Stimulated activated CD4-positive, alpha-beta T cell treated with anti-CD3 and anti-CD28 coated beads, Interleukin-2, amount 100 ng/mL, for 24 hours (primary cell): ENCODE results near the gene FGF21.

Experiments
- DNase-seq, 2 donors: peaks; one replicate each; pipeline ENCODE4 v3.0.0-alpha.2; 2020

FGF21 gene

GRCh38 chr19:48728911-48729664 lies 26.2 kb upstream of the FGF21 start:
- DNase-seq, result no peak

GRCh38 chr19:48731452-48731851 lies 23.9 kb upstream of the FGF21 start:
- DNase-seq, result no peak

- no peak for DNase-seq
These were observed 20.7 kb upstream of the FGF21 start for GRCh38 chr19:48734625-48735024.

- DNase-seq, result no peak
These were observed 20.2 kb upstream of the FGF21 start for GRCh38 chr19:48735031-48735615.

- no peak for DNase-seq
These were observed 17.8 kb upstream of the FGF21 start for GRCh38 chr19:48737360-48737998.

GRCh38 chr19:48738557-48739403 lies 16.5 kb upstream of the FGF21 start:
- peak; percentile 94 to 98 for DNase-seq

- no peak for DNase-seq
These were observed 15.7 kb upstream of the FGF21 start for GRCh38 chr19:48739404-48740163.

- no peak for DNase-seq
These were observed 15.0 kb upstream of the FGF21 start, which contains the start of gene RASIP1 for GRCh38 chr19:48740164-48740972. Gene RASIP1, minus strand, starts transcription at chr19:48740610. Its CDS starts 328 bp downstream, at chr19:48740282.

- peak; percentile 53 to 58 for DNase-seq
These were observed 14.0 kb upstream of the FGF21 start for GRCh38 chr19:48741129-48741999.

GRCh38 chr19:48742096-48742495 lies 13.2 kb upstream of the FGF21 start:
- no peak for DNase-seq

- peak; percentile 57 to 59 for DNase-seq
These were observed 9.9 kb upstream of the FGF21 start for GRCh38 chr19:48745208-48745995.

GRCh38 chr19:48746110-48746509 lies 9.2 kb upstream of the FGF21 start:
- DNase-seq, result no peak

- peak; percentile 53 to 63 for DNase-seq
These were observed 8.4 kb upstream of the FGF21 start, which contains the start of gene IZUMO1 for GRCh38 chr19:48746738-48747575. Gene IZUMO1, minus strand, starts transcription at chr19:48746909. Its CDS starts 1,050 bp downstream, at chr19:48745859.

- DNase-seq, result no peak
These were observed 5.6 kb upstream of the FGF21 start for GRCh38 chr19:48749571-48750198.

- no peak for DNase-seq
These were observed 5.0 kb upstream of the FGF21 start for GRCh38 chr19:48750351-48750750.

- DNase-seq, result no peak
These were observed 4.4 kb upstream of the FGF21 start for GRCh38 chr19:48750771-48751504.

- DNase-seq, result no peak
These were observed 3.4 kb upstream of the FGF21 start for GRCh38 chr19:48751845-48752495.
